ENCODE measurements around the gene ZNF749. TPM values are rescaled to one million over a fixed set of nuclear protein-coding genes. Genes with fewer than 3 reads are reported as not detected.

The ZNF749 gene
- total RNA-seq, 5 donors from 2014 or later (not counting 1 experiment from before 2014, with no cell fraction given) = 6.8 to 21.3 (median 18.2) TPM

DNA sequence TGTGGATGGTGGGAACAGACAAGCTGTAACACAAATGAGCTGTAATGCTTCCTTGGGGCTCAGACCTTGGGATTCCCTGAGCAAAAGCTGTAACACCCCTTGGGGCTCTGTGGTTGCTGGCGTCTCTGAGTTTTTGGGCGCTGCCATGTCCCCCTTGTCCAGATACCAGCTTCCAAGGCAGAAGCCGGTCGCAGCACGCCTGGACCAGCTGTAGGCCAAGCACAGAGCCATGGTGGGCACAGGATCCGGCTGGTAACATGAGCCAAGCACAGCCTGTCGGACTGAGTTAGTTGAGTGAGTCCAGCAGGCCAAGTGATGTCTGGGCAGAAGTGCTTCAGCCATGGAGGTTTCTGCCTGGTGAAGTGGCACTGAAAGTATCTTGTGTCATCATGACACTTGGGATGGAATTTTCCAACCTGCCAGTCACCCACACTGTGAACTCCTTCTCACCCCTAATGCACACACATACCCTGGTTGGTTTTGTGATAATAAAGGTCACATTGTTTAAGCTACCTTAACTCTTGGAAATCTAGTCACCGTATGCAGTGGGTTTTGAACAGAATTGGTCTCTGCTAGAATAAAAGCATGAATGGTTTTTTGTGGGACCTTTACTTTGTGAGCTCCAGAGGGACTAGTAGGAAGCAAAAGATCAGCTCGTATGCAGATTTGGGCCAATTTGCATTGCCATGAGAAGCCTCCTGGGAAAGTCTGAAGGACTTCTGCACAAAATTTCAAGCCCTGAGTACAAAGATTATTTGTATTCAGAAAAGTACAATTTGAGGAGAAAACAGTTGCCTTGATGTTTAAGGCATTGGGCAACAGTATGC is 31.2 kb upstream of the ZNF749 start:
- H3K9me3 Mint-ChIP-seq = peaks cover 10 to 27% (median 17%) of the 10 kb centered on the region in 3 donors
- no peaks in the 10 kb centered on the region for H3K27me3 Mint-ChIP-seq
- Histone ChIP-seq H3K9me3 (no peaks in the 10 kb centered on the region), H3K27me3 (replicated peaks in 1 of 2; ENCODE audit: control insufficient read depth in 2 of 2, extremely low read depth in 1 of 2, insufficient read depth in 2 of 2, low read length in 1 of 2) (no peaks in the 10 kb centered on the region), H3K4me1 (ENCODE audit: control insufficient read depth in 1 of 2, extremely low read depth in 1 of 2, insufficient read depth in 2 of 2, low read length in 2 of 2) (peaks cover 0 to 3% of the 10 kb centered on the region in 2 experiments), H3K27ac (ENCODE audit: low read length) (no peak overlapping the region), H3K4me3 (ENCODE audit: control insufficient read depth in 1 of 2, extremely low read depth in 1 of 2, low read length in 1 of 2) (no peak overlapping the region), H3K36me3 (ENCODE audit: control insufficient read depth in 2 of 2, extremely low read depth in 1 of 2, insufficient read depth in 1 of 2, low read length in 1 of 2) (peaks cover 7 to 11% of the 10 kb centered on the region in 2 donors)
- H3K4me3 Mint-ChIP-seq = no peak overlapping the region
- no peak for DNase-seq
- no peak overlapping the region for H3K27ac Mint-ChIP-seq
- CTCF ChIA-PET = interaction anchor here in 1 of 2 donors (0.7 kb wide), 1 partner anchor 96 kb away, joined by 3 read pairs; no protein-coding TSS in a partner anchor
- 90% methylated on average over 8 of the region's 9 CpGs for WGBS (ENCODE audit: insufficient coverage)
- POLR2A ChIA-PET = no interaction called here
- peaks cover 2 to 8% (median 5%) of the 10 kb centered on the region in 3 donors for H3K4me1 Mint-ChIP-seq
- peaks cover 33% of the 10 kb centered on the region for H3K36me3 Mint-ChIP-seq
- no peak for ATAC-seq (replicated peaks in 1 of 4)

DNA sequence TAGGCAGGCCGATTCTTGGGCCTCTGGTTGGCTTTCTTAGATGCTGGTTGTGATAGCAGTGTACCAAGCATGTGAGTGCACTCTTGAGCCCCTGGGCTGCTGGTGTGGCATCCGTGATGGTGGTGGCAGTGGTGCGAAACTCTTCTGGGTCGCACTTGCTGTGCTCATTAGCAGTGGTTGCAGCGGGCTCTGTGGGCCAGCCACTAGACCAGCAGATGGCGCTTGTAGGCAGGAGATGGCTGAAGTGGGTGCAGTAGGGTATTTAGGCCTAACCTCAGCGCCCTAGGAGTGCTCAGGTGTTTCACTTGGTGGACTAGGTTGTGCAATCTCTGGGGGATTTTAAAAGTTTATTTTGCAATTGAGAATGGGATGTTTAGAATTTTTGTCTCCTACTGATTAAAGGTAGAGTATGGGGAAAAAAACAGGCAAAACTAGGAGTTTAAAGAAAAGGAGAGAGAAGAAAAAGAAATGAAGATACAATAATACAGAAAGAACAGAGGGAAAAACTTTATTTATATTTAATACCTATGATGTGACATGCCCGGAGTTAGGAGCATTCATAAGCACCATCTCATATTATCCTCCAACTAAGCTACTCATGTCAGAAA is 28.5 kb upstream of the ZNF749 start:
- Mint-ChIP-seq H3K4me3 (no peak overlapping the region), H3K9me3 (peaks cover 0 to 7% (median 6%) of the 10 kb centered on the region in 3 donors), H3K4me1 (peaks cover 12 to 20% (median 15%) of the 10 kb centered on the region in 3 donors), H3K36me3 (peaks cover 15% of the 10 kb centered on the region), H3K27ac (no peak overlapping the region), H3K27me3 (no peaks in the 10 kb centered on the region)
- 12% methylated on average over 7 of the region's 8 CpGs for WGBS (ENCODE audit: insufficient coverage)
- Histone ChIP-seq H3K9me3 (no peaks in the 10 kb centered on the region), H3K4me3 (ENCODE audit: control insufficient read depth in 1 of 2, extremely low read depth in 1 of 2, low read length in 1 of 2) (no peak overlapping the region), H3K27ac (ENCODE audit: low read length) (no peak overlapping the region), H3K27me3 (replicated peaks in 1 of 2; ENCODE audit: control insufficient read depth in 2 of 2, extremely low read depth in 1 of 2, insufficient read depth in 2 of 2, low read length in 1 of 2) (no peaks in the 10 kb centered on the region), H3K4me1 (ENCODE audit: control insufficient read depth in 1 of 2, extremely low read depth in 1 of 2, insufficient read depth in 2 of 2, low read length in 2 of 2) (peaks cover 3 to 12% of the 10 kb centered on the region in 2 experiments), H3K36me3 (ENCODE audit: control insufficient read depth in 2 of 2, extremely low read depth in 1 of 2, insufficient read depth in 1 of 2, low read length in 1 of 2) (peaks cover 0 to 1% of the 10 kb centered on the region in 2 donors)
- peak; percentile 32 to 43 (median 40) for ATAC-seq (replicated peaks in 1 of 4)
- peak; percentile 34 to 78 (median 62) for DNase-seq
- ChIA-PET POLR2A (no interaction called here), CTCF (interaction anchor here in 1 of 2 donors (0.5 to 1.0 kb wide), 2 partner anchors 17 to 302 kb away, joined by 3 read pairs; partner anchors contain the start of gene ZNF548)

DNA sequence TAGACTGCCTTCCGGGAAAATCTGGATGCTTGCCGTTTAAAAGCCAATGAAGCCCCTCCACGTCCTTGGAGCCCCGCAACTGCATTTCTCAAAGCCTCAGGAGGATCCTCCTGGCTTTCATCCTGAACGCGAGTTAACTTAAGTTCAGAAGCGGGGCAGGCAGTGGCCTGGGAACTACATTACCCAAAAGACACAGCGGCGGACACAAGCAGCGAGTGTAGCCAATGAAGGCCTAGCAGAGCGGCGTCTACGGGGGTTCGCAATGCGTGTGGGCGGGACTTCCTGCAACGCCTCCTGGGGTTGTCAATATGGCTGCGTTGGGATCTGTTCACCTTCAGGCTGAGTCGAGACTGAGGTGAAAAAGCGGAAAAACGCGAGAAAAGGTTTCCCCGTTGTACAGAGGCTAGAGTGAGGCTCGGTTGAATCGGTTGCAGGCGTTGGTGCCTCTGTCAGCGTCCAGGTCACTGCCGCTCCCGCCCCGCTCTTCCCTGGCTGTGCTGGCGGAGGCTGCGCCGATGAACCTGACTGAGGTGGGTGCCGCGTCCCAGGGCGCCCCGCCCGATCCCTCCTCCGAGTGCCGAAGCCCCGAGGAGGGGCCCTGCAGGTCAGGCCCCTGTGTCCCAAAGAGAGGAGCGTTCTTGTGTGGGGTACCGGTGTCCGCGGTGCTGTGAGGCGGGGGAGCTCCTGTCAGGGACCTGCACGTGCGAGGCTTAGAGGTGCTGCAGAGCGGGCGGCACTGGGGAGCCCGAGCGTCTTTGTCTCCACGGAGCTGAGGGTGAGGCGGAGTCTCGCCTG is 24.1 kb upstream of the ZNF749 start, which contains the start of gene ZNF17:
Gene ZNF17, plus strand, starts transcription at position 285 of the 795 bp plus-strand sequence. CDS start 2,455 bp downstream, outside the sequence.
- POLR2A ChIA-PET = no interaction called here
- Histone ChIP-seq H3K4me3 (ENCODE audit: control insufficient read depth in 1 of 2, extremely low read depth in 1 of 2, low read length in 1 of 2) (peak within 1 kb of the TSS; percentile 77 to 81), H3K9me3 (no peaks in the 10 kb centered on the region)

DNA sequence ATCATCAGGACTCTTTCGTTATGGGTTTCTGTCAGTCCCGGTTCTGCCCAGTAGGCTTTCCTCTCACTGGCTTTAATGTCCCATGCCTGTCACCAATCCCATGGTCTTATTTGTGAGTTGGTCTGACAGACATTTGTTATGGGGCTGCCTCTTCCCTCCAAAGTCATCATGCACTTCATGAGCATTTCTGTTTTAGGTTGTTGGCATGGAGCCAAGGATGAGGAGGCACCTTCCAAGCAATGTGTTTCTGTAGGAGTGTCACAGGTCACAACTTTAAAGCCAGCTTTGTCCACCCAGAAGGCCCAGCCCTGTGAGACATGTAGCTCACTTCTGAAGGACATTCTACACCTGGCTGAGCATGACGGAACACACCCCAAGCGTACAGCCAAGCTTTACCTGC is 15.7 kb upstream of the ZNF749 start:
- H3K9me3 Mint-ChIP-seq = peaks cover 28 to 58% (median 52%) of the 10 kb centered on the region in 3 donors
- H3K9me3 ChIP-seq = peaks cover 7% of the 10 kb centered on the region
- no peaks in the 10 kb centered on the region for H3K27me3 Mint-ChIP-seq
- H3K27ac Mint-ChIP-seq = no peak overlapping the region
- no peak for ATAC-seq (replicated peaks in 1 of 4)
- ChIA-PET CTCF (no interaction called here), POLR2A (no interaction called here)
- H3K4me3 Mint-ChIP-seq = no peak overlapping the region
- peaks cover 72% of the 10 kb centered on the region for H3K36me3 Mint-ChIP-seq
- WGBS (ENCODE audit: insufficient coverage) = 100% methylated on average over 2 of the region's 4 CpGs
- DNase-seq = no peak
- no peak overlapping the region for H3K27ac ChIP-seq (ENCODE audit: low read length)
- H3K4me1 Mint-ChIP-seq = peaks cover 3 to 18% (median 8%) of the 10 kb centered on the region in 3 donors
- peak overlapping the region in 1 of 2 donors; percentile 12 for H3K4me3 ChIP-seq (ENCODE audit: control insufficient read depth in 1 of 2, extremely low read depth in 1 of 2, low read length in 1 of 2)
- peaks cover 23 to 54% of the 10 kb centered on the region in 2 donors for H3K36me3 ChIP-seq (ENCODE audit: control insufficient read depth in 2 of 2, extremely low read depth in 1 of 2, insufficient read depth in 1 of 2, low read length in 1 of 2)
- H3K27me3 ChIP-seq (replicated peaks in 1 of 2; ENCODE audit: control insufficient read depth in 2 of 2, extremely low read depth in 1 of 2, insufficient read depth in 2 of 2, low read length in 1 of 2) = no peaks in the 10 kb centered on the region
- H3K4me1 ChIP-seq (ENCODE audit: control insufficient read depth in 1 of 2, extremely low read depth in 1 of 2, insufficient read depth in 2 of 2, low read length in 2 of 2) = no peaks in the 10 kb centered on the region

More for the DNA sequence above, 24.1 kb upstream of the ZNF749 start, which contains the start of gene ZNF17:
- ATAC-seq (replicated peaks in 1 of 4) (peak; percentile 100), DNase-seq (peak; percentile 70 to 96 (median 92))
- Histone ChIP-seq H3K27ac (ENCODE audit: low read length) (peak within 1 kb of the TSS; percentile 52), H3K36me3 (ENCODE audit: control insufficient read depth in 2 of 2, extremely low read depth in 1 of 2, insufficient read depth in 1 of 2, low read length in 1 of 2) (peaks cover 10 to 21% of the 10 kb centered on the region in 2 donors), H3K4me1 (ENCODE audit: control insufficient read depth in 1 of 2, extremely low read depth in 1 of 2, insufficient read depth in 2 of 2, low read length in 2 of 2) (peaks cover 8 to 20% of the 10 kb centered on the region in 2 experiments), H3K27me3 (replicated peaks in 1 of 2; ENCODE audit: control insufficient read depth in 2 of 2, extremely low read depth in 1 of 2, insufficient read depth in 2 of 2, low read length in 1 of 2) (no peaks in the 10 kb centered on the region)
- no peaks in the 10 kb centered on the region for H3K27me3 Mint-ChIP-seq
- CTCF ChIA-PET = no interaction called here
- 0% methylated on average over 55 of the region's 55 CpGs for WGBS (ENCODE audit: insufficient coverage)
- H3K36me3 Mint-ChIP-seq = peaks cover 35% of the 10 kb centered on the region
- H3K4me1 Mint-ChIP-seq = peaks cover 28 to 45% (median 35%) of the 10 kb centered on the region in 3 donors
- H3K9me3 Mint-ChIP-seq = peaks cover 10 to 12% (median 11%) of the 10 kb centered on the region in 3 donors
- peak within 1 kb of the TSS; percentile 94 to 98 (median 95) for H3K4me3 Mint-ChIP-seq
- H3K27ac Mint-ChIP-seq = peak within 1 kb of the TSS; percentile 78 to 92

DNA sequence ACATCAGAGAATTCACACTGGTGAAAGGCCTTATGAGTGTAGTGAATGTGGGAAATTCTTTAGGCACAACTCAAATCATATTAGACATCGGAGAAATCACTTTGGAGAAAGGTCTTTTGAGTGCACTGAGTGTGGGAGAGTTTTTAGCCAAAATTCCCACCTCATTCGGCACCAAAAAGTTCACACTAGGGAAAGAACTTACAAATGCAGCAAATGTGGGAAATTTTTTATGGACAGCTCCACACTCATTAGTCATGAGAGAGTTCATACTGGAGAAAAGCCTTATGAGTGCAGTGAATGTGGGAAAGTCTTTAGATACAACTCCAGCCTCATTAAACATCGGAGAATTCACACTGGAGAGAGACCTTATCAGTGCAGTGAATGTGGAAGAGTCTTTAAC is 14.1 kb upstream of the ZNF749 start:
- ATAC-seq (replicated peaks in 1 of 4) (no peak), DNase-seq (no peak)
- H3K4me3 Mint-ChIP-seq = no peak overlapping the region
- WGBS (ENCODE audit: insufficient coverage) = no CpG with 5 or more reads among the region's 3 CpGs
- POLR2A ChIA-PET = no interaction called here
- H3K27ac Mint-ChIP-seq = no peak overlapping the region
- H3K4me3 ChIP-seq (ENCODE audit: control insufficient read depth in 1 of 2, extremely low read depth in 1 of 2, low read length in 1 of 2) = no peak overlapping the region
- H3K36me3 Mint-ChIP-seq = peaks cover 58% of the 10 kb centered on the region
- H3K36me3 ChIP-seq (ENCODE audit: control insufficient read depth in 2 of 2, extremely low read depth in 1 of 2, insufficient read depth in 1 of 2, low read length in 1 of 2) = peaks cover 17 to 41% of the 10 kb centered on the region in 2 donors
- H3K27me3 Mint-ChIP-seq = no peaks in the 10 kb centered on the region
- peaks cover 18 to 51% (median 45%) of the 10 kb centered on the region in 3 donors for H3K9me3 Mint-ChIP-seq
- CTCF ChIA-PET = no interaction called here
- H3K4me1 Mint-ChIP-seq = peaks cover 0 to 8% (median 0%) of the 10 kb centered on the region in 3 donors
- H3K27me3 ChIP-seq (replicated peaks in 1 of 2; ENCODE audit: control insufficient read depth in 2 of 2, extremely low read depth in 1 of 2, insufficient read depth in 2 of 2, low read length in 1 of 2) = no peaks in the 10 kb centered on the region
- peaks cover 7% of the 10 kb centered on the region for H3K9me3 ChIP-seq
- H3K4me1 ChIP-seq (ENCODE audit: control insufficient read depth in 1 of 2, extremely low read depth in 1 of 2, insufficient read depth in 2 of 2, low read length in 2 of 2) = no peaks in the 10 kb centered on the region
- H3K27ac ChIP-seq (ENCODE audit: low read length) = no peak overlapping the region
